K562 (cell line): Measurements from ENCODE around the gene POGLUT2. TPM values are rescaled to one million over a fixed set of nuclear protein-coding genes. Genes with fewer than 3 reads are reported as not detected.
A peak's percentile ranks its signal among the peaks of the same experiment; 100 is the strongest.

Source experiments
- CBX3 ChIP-seq, 2 experiments: IDR thresholded peaks; 1 replicate in 1 of 2; 2 replicates in 1 of 2; pipeline ENCODE4 v1.6.1; 2012; ENCODE audit warnings: inconsistent platforms in 2 of 2, low read length in 2 of 2, borderline replicate concordance in 1 of 2, control low read depth in 1 of 2
- CEBPB ChIP-seq: fragments of 450-650 bp; IDR thresholded peaks from 2 replicates; pipeline ENCODE4 v1.6.1; 2016; ENCODE audit warnings: missing genetic modification characterization, missing compliant biosample characterization
- COPS2 ChIP-seq: fragments of 450-650 bp; conservative IDR thresholded peaks from 2 replicates; pipeline ENCODE4 v1.6.1; 2016; ENCODE audit warnings: mild to moderate bottlenecking, moderate library complexity
- CXXC5 ChIP-seq: fragments of 250-450 bp; sonication (Bioruptor Pico); IDR thresholded peaks from 2 replicates; pipeline ENCODE4 v1.8.0; 2022; ENCODE audit warnings: inconsistent platforms, mild to moderate bottlenecking, moderate library complexity
- ESRRA ChIP-seq: fragments of 450-650 bp; IDR thresholded peaks from 2 replicates; pipeline ENCODE4 v1.6.1; 2014; ENCODE audit warnings: low read depth, mild to moderate bottlenecking, moderate library complexity, borderline replicate concordance
- ETV1 ChIP-seq: fragments of 450-650 bp; conservative IDR thresholded peaks from 2 replicates; pipeline ENCODE4 v1.6.1; 2016; ENCODE audit warnings: missing genetic modification characterization, control low read depth, low read depth, missing compliant biosample characterization
- GABPB1 ChIP-seq: sonication (generic); formaldehyde crosslinking; IDR thresholded peaks from 2 replicates; pipeline ENCODE4 v1.8.0; 2022; ENCODE audit warnings: mild to moderate bottlenecking, missing genetic modification reagents
- GATA2 ChIP-seq: sonication (generic); formaldehyde crosslinking; IDR thresholded peaks from 2 replicates; pipeline ENCODE4 v1.4.0; 2020; ENCODE audit warnings: mild to moderate bottlenecking, missing genetic modification reagents
- HLTF ChIP-seq: fragments of 450-650 bp; IDR thresholded peaks from 2 replicates; pipeline ENCODE4 v1.6.1; 2016
- MNT ChIP-seq, 2 experiments: fragments of 450-650 bp; conservative IDR thresholded peaks; 2 replicates each; pipeline ENCODE4 v1.6.1; 2017; ENCODE audit warnings: mild to moderate bottlenecking in 2 of 2, moderate library complexity in 2 of 2
- MTA1 ChIP-seq: fragments of 450-650 bp; IDR thresholded peaks from 2 replicates; pipeline ENCODE4 v1.6.1; 2017; ENCODE audit warnings: borderline replicate concordance
- NR1H2 ChIP-seq: sonication (generic); formaldehyde crosslinking; IDR thresholded peaks from 2 replicates; pipeline ENCODE4 v1.4.0; 2020; ENCODE audit warnings: mild to moderate bottlenecking, missing genetic modification reagents
- PHB ChIP-seq: fragments of 250-450 bp; sonication (Bioruptor Pico); IDR thresholded peaks from 2 replicates; pipeline ENCODE4 v1.5.0; 2021
- PHF20 ChIP-seq: fragments of 450-650 bp; IDR thresholded peaks from 2 replicates; pipeline ENCODE4 v1.6.1; 2018; ENCODE audit not compliant: partially characterized antibody
- SIX5 ChIP-seq, 2 experiments: IDR thresholded peaks; 2 replicates each; pipeline ENCODE4 v1.6.1; 2011; ENCODE audit warnings: low read length in 2 of 2, borderline replicate concordance in 1 of 2, low read depth in 1 of 2, mild to moderate bottlenecking in 1 of 2, moderate library complexity in 1 of 2; ENCODE audit not compliant: insufficient read depth in 1 of 2
- SMARCE1 ChIP-seq: fragments of 450-650 bp; IDR thresholded peaks from 2 replicates; pipeline ENCODE4 v1.7.1; 2016; ENCODE audit warnings: mild to moderate bottlenecking
- TRIM24 ChIP-seq, 2 experiments: fragments of 450-650 bp; IDR thresholded peaks; 2 replicates each; pipeline ENCODE4 v1.6.1; 2016
- ZBTB12 ChIP-seq: fragments of 250-450 bp; sonication (Bioruptor Pico); IDR thresholded peaks from 2 replicates; pipeline ENCODE4 v1.4.0; 2020
- ZFP1 ChIP-seq: fragments of 450-650 bp; formaldehyde crosslinking; IDR thresholded peaks from 2 replicates; pipeline ENCODE4 v1.4.0; 2020; ENCODE audit warnings: mild to moderate bottlenecking, mixed read lengths
- polyA plus RNA-seq, 8 experiments: library from polyadenylated mRNA; depleted of rRNA in 4 of 8; stranded (reverse) in 5 of 8; unstranded in 3 of 8; fragments of >200 nt; fragmentation: Nextera tagmentation in 2 of 8; fragmentation: Illumina TruSeq in 1 of 8; extraction: Ambion mirVana in 2 of 8; extraction: Trizol in 1 of 8; gene quantifications; 2 replicates each; pipeline versions ENCODE4 v1.2.1 to v1.2.3, GENCODE V29; 2011 to 2014; ENCODE audit warnings: inconsistent platforms in 1 of 8, missing spikeins in 1 of 8
- total RNA-seq, 7 experiments: library from RNA; depleted of rRNA in 6 of 7; stranded (reverse); fragments of >200 nt in 6 of 7; fragmentation: Illumina TruSeq in 2 of 7; extraction: Trizol in 2 of 7; gene quantifications; 2 replicates each; pipeline versions ENCODE4 v1.2.1 to v1.2.3, GENCODE V29; 2011 to 2021; ENCODE audit warnings: low replicate concordance in 1 of 7
- TF ChIP-seq, protein P1 (sequence below): fragments of 150-350 bp; conservative IDR thresholded peaks from 2 replicates; pipeline ENCODE4 v1.6.1; 2014; ENCODE audit warnings: low read length
- TF ChIP-seq, protein P2 (sequence below): fragments of 450-650 bp; IDR thresholded peaks from 2 replicates; pipeline ENCODE4 v1.6.1; 2018; ENCODE audit not compliant: partially characterized antibody

POGLUT2 gene
- total and polyA plus RNA-seq, 9 of the 15 experiments (the other 6 are each of a cell fraction or from before 2014, with no cell fraction given) = 3.8 to 11.8 (median 10.8) TPM

- TF ChIP-seq SIX5 (IDR thresholded peaks at IDR 0.05; ENCODE audit: borderline replicate concordance in 1 of 2, insufficient read depth in 1 of 2, low read depth in 1 of 2, low read length in 2 of 2) (peak in 1 of 2 experiments; percentile 13; a peak in 1 of 4 replicates), MNT (conservative IDR thresholded peaks at IDR 0.05) (peak; percentile 66 to 86), ZBTB12 (CRISPR knock-in tag) (peak; percentile 93), CXXC5 (peak; percentile 92), GATA2 (CRISPR knock-in tag) (no peak), HLTF (no peak), NR1H2 (no peak), CEBPB (no peak), TRIM24 (IDR thresholded peaks at IDR 0.05) (peak in 1 of 2 experiments; percentile 55; a peak in 2 of 4 replicates), ESRRA (peak; percentile 58), PHF20 (peak; percentile 98), MTA1 (peak; percentile 97), PHB (CRISPR knock-in tag) (no peak), GABPB1 (peak; percentile 94), ETV1 (tag) (peak; percentile 91), CBX3 (IDR thresholded peaks at IDR 0.05; ENCODE audit: borderline replicate concordance in 1 of 2, low read length in 2 of 2) (peak in 1 of 2 experiments; percentile 70; a peak in 1 of 3 replicates), SMARCE1 (no peak), COPS2 (no peak), ZFP1 (CRISPR knock-in tag) (no peak)
- TF ChIP-seq, protein P1, sequence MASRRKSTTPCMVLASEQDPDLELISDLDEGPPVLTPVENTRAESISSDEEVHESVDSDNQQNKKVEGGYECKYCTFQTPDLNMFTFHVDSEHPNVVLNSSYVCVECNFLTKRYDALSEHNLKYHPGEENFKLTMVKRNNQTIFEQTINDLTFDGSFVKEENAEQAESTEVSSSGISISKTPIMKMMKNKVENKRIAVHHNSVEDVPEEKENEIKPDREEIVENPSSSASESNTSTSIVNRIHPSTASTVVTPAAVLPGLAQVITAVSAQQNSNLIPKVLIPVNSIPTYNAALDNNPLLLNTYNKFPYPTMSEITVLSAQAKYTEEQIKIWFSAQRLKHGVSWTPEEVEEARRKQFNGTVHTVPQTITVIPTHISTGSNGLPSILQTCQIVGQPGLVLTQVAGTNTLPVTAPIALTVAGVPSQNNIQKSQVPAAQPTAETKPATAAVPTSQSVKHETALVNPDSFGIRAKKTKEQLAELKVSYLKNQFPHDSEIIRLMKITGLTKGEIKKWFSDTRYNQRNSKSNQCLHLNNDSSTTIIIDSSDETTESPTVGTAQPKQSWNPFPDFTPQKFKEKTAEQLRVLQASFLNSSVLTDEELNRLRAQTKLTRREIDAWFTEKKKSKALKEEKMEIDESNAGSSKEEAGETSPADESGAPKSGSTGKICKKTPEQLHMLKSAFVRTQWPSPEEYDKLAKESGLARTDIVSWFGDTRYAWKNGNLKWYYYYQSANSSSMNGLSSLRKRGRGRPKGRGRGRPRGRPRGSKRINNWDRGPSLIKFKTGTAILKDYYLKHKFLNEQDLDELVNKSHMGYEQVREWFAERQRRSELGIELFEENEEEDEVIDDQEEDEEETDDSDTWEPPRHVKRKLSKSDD = no peak
- TF ChIP-seq, protein P2, sequence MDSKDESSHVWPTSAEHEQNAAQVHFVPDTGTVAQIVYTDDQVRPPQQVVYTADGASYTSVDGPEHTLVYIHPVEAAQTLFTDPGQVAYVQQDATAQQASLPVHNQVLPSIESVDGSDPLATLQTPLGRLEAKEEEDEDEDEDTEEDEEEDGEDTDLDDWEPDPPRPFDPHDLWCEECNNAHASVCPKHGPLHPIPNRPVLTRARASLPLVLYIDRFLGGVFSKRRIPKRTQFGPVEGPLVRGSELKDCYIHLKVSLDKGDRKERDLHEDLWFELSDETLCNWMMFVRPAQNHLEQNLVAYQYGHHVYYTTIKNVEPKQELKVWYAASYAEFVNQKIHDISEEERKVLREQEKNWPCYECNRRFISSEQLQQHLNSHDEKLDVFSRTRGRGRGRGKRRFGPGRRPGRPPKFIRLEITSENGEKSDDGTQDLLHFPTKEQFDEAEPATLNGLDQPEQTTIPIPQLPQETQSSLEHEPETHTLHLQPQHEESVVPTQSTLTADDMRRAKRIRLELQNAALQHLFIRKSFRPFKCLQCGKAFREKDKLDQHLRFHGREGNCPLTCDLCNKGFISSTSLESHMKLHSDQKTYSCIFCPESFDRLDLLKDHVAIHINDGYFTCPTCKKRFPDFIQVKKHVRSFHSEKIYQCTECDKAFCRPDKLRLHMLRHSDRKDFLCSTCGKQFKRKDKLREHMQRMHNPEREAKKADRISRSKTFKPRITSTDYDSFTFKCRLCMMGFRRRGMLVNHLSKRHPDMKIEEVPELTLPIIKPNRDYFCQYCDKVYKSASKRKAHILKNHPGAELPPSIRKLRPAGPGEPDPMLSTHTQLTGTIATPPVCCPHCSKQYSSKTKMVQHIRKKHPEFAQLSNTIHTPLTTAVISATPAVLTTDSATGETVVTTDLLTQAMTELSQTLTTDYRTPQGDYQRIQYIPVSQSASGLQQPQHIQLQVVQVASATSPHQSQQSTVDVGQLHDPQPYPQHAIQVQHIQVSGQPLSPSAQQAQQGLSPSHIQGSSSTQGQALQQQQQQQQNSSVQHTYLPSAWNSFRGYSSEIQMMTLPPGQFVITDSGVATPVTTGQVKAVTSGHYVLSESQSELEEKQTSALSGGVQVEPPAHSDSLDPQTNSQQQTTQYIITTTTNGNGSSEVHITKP = peak; percentile 94
Observed at GRCh38 chr13:102845630-102846260, 47.0 kb upstream of the POGLUT2 start, which contains the start of gene ERCC5 (continued).
